Neutrophil (primary cell): ENCODE data around the gene KCTD8.

ENCODE experiments used
- H3K27ac ChIP-seq: fragments of 200-600 bp; sonication (generic); 2 replicates; pipeline ENCODE4 v1.5.1; 2016; ENCODE audit warnings: mild to moderate bottlenecking, moderate library complexity
- H3K27me3 ChIP-seq: fragments of 200-600 bp; sonication (generic); 2 replicates; pipeline ENCODE4 v1.6.0; 2016; ENCODE audit warnings: mild to moderate bottlenecking
- H3K36me3 ChIP-seq: fragments of 200-600 bp; sonication (generic); 2 replicates; pipeline ENCODE4 v1.5.1; 2017
- H3K4me1 ChIP-seq, 2 experiments: fragments of 200-600 bp in 1 of 2; sonication (generic) in 1 of 2; 1 replicate in 1 of 2; 2 replicates in 1 of 2; pipeline versions ENCODE4 v1.5.1 to v1.6.1; 2013 to 2016; ENCODE audit warnings: low read depth in 1 of 2, low read length in 1 of 2, mild to moderate bottlenecking in 1 of 2, moderate library complexity in 1 of 2; ENCODE audit not compliant: control insufficient read depth in 1 of 2, insufficient read depth in 1 of 2
- H3K4me3 ChIP-seq, 2 experiments: fragments of 200-600 bp in 1 of 2; sonication (generic) in 1 of 2; 1 replicate in 1 of 2; 2 replicates in 1 of 2; pipeline ENCODE4 v1.5.1; 2013 to 2016; ENCODE audit warnings: low read depth in 1 of 2, low read length in 1 of 2, mild to moderate bottlenecking in 1 of 2, moderate library complexity in 1 of 2
- H3K9me3 ChIP-seq: fragments of 200-600 bp; sonication (generic); 2 replicates; pipeline ENCODE4 v1.5.1; 2016
- CTCF ChIP-seq: fragments of 200-600 bp; sonication (generic); IDR thresholded peaks from 2 replicates; pipeline ENCODE4 v1.5.1; 2016; ENCODE audit warnings: antibody characterized with exemption

Gene KCTD8

GRCh38 chr4:44147571-44148075 lies 301.0 kb downstream of the KCTD8 start:
- H3K27me3 ChIP-seq: no peaks in the 10 kb centered on the region
- H3K36me3 ChIP-seq: no peaks in the 10 kb centered on the region
- H3K9me3 ChIP-seq: no peaks in the 10 kb centered on the region
- H3K4me3 ChIP-seq: no peak overlapping the region
- no peak for TF ChIP-seq CTCF
- H3K27ac ChIP-seq: no peak overlapping the region
- no peaks in the 10 kb centered on the region for H3K4me1 ChIP-seq

GRCh38 chr4:44146516-44146915 lies 302.1 kb downstream of the KCTD8 start:
- Histone ChIP-seq H3K27me3 (no peaks in the 10 kb centered on the region), H3K9me3 (no peaks in the 10 kb centered on the region), H3K27ac (no peak overlapping the region), H3K4me1 (no peaks in the 10 kb centered on the region), H3K36me3 (no peaks in the 10 kb centered on the region), H3K4me3 (no peak overlapping the region)
- TF ChIP-seq CTCF: no peak

GRCh38 chr4:44145868-44146267 lies 302.7 kb downstream of the KCTD8 start:
- Histone ChIP-seq H3K36me3 (no peaks in the 10 kb centered on the region), H3K9me3 (no peaks in the 10 kb centered on the region), H3K27ac (no peak overlapping the region), H3K4me1 (no peaks in the 10 kb centered on the region), H3K4me3 (no peak overlapping the region), H3K27me3 (no peaks in the 10 kb centered on the region)
- TF ChIP-seq CTCF: no peak

- Histone ChIP-seq H3K27ac (no peak overlapping the region), H3K27me3 (no peaks in the 10 kb centered on the region), H3K4me1 (no peaks in the 10 kb centered on the region), H3K4me3 (no peak overlapping the region), H3K36me3 (no peaks in the 10 kb centered on the region), H3K9me3 (no peaks in the 10 kb centered on the region)
- TF ChIP-seq CTCF: no peak
These were observed 316.1 kb downstream of the KCTD8 start for GRCh38 chr4:44132526-44132925.
